ENCODE results near the gene CBFB.

The CBFB gene

DNA sequence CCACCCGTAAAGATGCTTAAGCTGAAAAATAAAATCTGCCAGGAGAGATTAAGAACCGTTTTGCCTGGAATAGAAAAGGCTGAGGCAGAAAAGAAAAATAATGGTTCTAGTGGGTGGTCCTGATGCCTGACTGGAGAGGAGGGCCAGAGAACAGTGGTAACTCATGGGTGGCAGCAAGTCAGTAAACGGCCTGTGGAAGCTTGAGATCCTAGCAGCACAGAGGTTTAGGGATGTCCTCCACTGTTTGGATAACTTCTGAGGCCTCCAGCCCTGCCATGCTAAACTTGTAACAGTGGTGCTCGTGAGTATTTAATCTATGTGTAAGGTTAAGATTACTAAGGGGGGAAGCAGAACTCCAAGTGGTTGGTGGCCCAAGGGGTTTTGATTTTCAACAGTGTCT lies 59.6 kb downstream of the CBFB start:
- no peaks in the 10 kb centered on the region for H3K36me3 ChIP-seq (ENCODE audit: control insufficient read depth, insufficient read depth, low read length)

DNA sequence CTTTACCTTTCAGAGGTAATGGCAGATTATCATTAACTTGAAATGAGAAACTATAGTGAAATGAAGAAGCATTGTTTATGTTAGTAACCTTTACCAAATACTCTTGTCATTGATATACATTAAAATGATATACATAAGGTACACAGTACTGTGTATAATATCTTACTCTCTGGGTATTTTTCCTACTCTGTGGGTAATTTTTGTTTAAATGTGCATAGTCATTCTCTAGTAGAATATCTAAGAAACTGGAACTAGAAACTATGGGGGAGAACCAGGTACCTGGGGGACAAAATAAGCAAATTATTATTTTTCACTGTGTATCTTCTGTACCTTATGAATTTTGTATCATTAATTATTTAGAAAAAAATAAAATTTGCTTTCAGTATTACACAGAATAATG lies 60.2 kb downstream of the CBFB start:
- no peaks in the 10 kb centered on the region for H3K36me3 ChIP-seq (ENCODE audit: control insufficient read depth, insufficient read depth, low read length)
- no peaks in the 10 kb centered on the region for H3K9me3 ChIP-seq (ENCODE audit: control insufficient read depth, low read length)
- H3K4me3 ChIP-seq (ENCODE audit: low read length), result no peak overlapping the region
- no peaks in the 10 kb centered on the region for H3K27me3 ChIP-seq (ENCODE audit: control insufficient read depth, insufficient read depth, low read length)
- H3K9ac ChIP-seq (ENCODE audit: low read length), result no peak overlapping the region
- no peaks in the 10 kb centered on the region for H3K4me1 ChIP-seq (ENCODE audit: control insufficient read depth, insufficient read depth, low read length)

More for the DNA sequence above, 59.6 kb downstream of the CBFB start:
- H3K9ac ChIP-seq (ENCODE audit: low read length), result no peak overlapping the region
- no peaks in the 10 kb centered on the region for H3K27me3 ChIP-seq (ENCODE audit: control insufficient read depth, insufficient read depth, low read length)
- H3K4me1 ChIP-seq (ENCODE audit: control insufficient read depth, insufficient read depth, low read length), result no peaks in the 10 kb centered on the region
- H3K4me3 ChIP-seq (ENCODE audit: low read length), result no peak overlapping the region
- H3K9me3 ChIP-seq (ENCODE audit: control insufficient read depth, low read length), result no peaks in the 10 kb centered on the region

DNA sequence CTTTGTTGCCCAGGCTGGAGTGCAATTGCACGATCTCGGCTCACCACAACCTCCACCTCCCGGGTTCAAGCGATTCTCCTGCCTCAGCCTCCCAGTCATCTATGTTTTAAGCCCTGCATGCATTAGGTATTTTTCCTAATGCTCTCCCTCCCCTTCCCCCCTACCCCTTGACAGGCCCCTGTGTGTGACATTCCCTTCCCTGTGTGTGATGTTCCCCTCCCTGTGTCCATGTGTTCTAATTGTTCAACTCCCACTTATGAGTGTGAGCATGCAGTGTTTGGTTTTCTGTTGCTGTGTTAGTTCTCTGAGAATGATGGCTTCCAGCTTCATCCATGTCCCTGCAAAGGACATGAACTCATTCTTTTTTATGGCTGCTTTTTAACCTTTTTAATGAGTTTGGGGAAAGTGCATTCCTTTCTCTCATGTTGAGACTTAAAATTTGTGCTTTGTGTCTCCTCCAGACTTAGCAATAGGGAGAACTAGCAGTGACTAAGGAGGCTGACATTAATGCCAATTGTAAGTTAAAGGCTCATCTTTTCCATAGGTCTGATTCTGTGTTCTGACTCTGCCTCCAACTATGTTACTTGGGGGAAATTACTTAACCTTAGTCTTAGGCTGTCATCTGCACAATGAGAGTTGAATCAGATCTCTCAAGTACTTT lies 63.1 kb downstream of the CBFB start:
- Histone ChIP-seq H3K9ac (ENCODE audit: low read length) (no peak overlapping the region), H3K27me3 (ENCODE audit: control insufficient read depth, insufficient read depth, low read length) (no peaks in the 10 kb centered on the region), H3K4me3 (ENCODE audit: low read length) (no peak overlapping the region), H3K4me1 (ENCODE audit: control insufficient read depth, insufficient read depth, low read length) (no peaks in the 10 kb centered on the region), H3K36me3 (ENCODE audit: control insufficient read depth, insufficient read depth, low read length) (no peaks in the 10 kb centered on the region), H3K9me3 (ENCODE audit: control insufficient read depth, low read length) (no peaks in the 10 kb centered on the region)

GRCh38 chr16:67093098-67093726 lies 64.3 kb downstream of the CBFB start:
- Histone ChIP-seq H3K4me3 (ENCODE audit: low read length) (no peak overlapping the region), H3K9me3 (ENCODE audit: control insufficient read depth, low read length) (no peaks in the 10 kb centered on the region), H3K9ac (ENCODE audit: low read length) (no peak overlapping the region)

DNA sequence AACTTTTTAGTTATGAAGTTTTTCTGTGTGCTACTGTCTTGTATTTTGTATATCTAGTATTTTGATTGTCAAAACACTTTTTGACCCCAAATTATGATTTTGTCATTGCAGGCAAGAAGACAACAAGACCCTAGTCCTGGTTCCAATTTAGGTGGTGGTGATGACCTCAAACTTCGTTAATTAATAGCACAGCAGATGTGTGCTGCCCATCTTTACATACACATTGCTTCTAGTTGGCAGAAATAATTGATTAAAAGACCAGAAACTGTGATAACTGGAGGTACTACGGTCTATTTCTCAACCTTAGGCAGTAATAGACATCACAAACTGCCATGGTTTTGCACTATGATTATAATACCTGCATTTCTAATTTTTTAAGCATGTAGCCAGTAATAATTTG lies 69.7 kb downstream of the CBFB start:
- Histone ChIP-seq H3K4me3 (ENCODE audit: low read length) (no peak overlapping the region), H3K36me3 (ENCODE audit: control insufficient read depth, insufficient read depth, low read length) (no peaks in the 10 kb centered on the region), H3K27me3 (ENCODE audit: control insufficient read depth, insufficient read depth, low read length) (no peaks in the 10 kb centered on the region), H3K4me1 (ENCODE audit: control insufficient read depth, insufficient read depth, low read length) (no peaks in the 10 kb centered on the region), H3K9ac (ENCODE audit: low read length) (no peak overlapping the region), H3K9me3 (ENCODE audit: control insufficient read depth, low read length) (no peaks in the 10 kb centered on the region)

More at GRCh38 chr16:67093098-67093726, 64.3 kb downstream of the CBFB start:
- Histone ChIP-seq H3K4me1 (ENCODE audit: control insufficient read depth, insufficient read depth, low read length) (no peaks in the 10 kb centered on the region), H3K27me3 (ENCODE audit: control insufficient read depth, insufficient read depth, low read length) (no peaks in the 10 kb centered on the region), H3K36me3 (ENCODE audit: control insufficient read depth, insufficient read depth, low read length) (no peaks in the 10 kb centered on the region)

- Histone ChIP-seq H3K36me3 (ENCODE audit: control insufficient read depth, insufficient read depth, low read length) (no peaks in the 10 kb centered on the region), H3K9ac (ENCODE audit: low read length) (no peak overlapping the region)
Measured at GRCh38 chr16:67100569-67101310, 71.8 kb downstream of the CBFB start.

GRCh38 chr16:67101311-67102082 lies 72.5 kb downstream of the CBFB start:
- Histone ChIP-seq H3K36me3 (ENCODE audit: control insufficient read depth, insufficient read depth, low read length) (no peaks in the 10 kb centered on the region), H3K27me3 (ENCODE audit: control insufficient read depth, insufficient read depth, low read length) (no peaks in the 10 kb centered on the region), H3K9me3 (ENCODE audit: control insufficient read depth, low read length) (no peaks in the 10 kb centered on the region), H3K4me3 (ENCODE audit: low read length) (no peak overlapping the region), H3K4me1 (ENCODE audit: control insufficient read depth, insufficient read depth, low read length) (peaks cover 6% of the 10 kb centered on the region), H3K9ac (ENCODE audit: low read length) (no peak overlapping the region)

More at GRCh38 chr16:67100569-67101310, 71.8 kb downstream of the CBFB start:
- no peaks in the 10 kb centered on the region for H3K9me3 ChIP-seq (ENCODE audit: control insufficient read depth, low read length)
- H3K27me3 ChIP-seq (ENCODE audit: control insufficient read depth, insufficient read depth, low read length), result no peaks in the 10 kb centered on the region
- H3K4me1 ChIP-seq (ENCODE audit: control insufficient read depth, insufficient read depth, low read length), result peaks cover 6% of the 10 kb centered on the region
- H3K4me3 ChIP-seq (ENCODE audit: low read length), result no peak overlapping the region

- no peak overlapping the region for H3K9ac ChIP-seq (ENCODE audit: low read length)
- H3K4me3 ChIP-seq (ENCODE audit: low read length), result no peak overlapping the region
- H3K36me3 ChIP-seq (ENCODE audit: control insufficient read depth, insufficient read depth, low read length), result no peaks in the 10 kb centered on the region
- H3K4me1 ChIP-seq (ENCODE audit: control insufficient read depth, insufficient read depth, low read length), result peaks cover 9% of the 10 kb centered on the region
- H3K9me3 ChIP-seq (ENCODE audit: control insufficient read depth, low read length), result no peaks in the 10 kb centered on the region
- H3K27me3 ChIP-seq (ENCODE audit: control insufficient read depth, insufficient read depth, low read length), result no peaks in the 10 kb centered on the region
Measured at GRCh38 chr16:67104061-67104460, 75.1 kb downstream of the CBFB start.

DNA sequence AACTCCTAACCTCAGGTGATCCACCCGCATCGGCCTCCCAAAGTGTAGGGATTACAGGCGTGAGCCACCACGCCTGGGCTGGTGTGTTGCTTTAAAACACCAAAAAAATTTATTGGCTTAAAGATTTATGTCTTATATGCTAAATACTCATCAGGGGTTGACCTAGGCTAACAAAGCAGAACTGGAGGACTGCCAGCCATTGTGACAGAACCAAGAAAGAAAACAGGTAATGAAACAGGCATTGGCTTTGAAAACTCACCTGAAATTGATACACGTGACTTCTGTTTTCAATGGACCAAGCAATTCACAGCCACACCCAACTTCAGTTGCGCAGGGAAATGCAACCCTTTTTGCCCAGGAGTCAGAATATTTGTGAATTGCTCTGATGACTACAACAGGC lies 75.9 kb downstream of the CBFB start:
- Histone ChIP-seq H3K4me3 (ENCODE audit: low read length) (no peak overlapping the region), H3K9me3 (ENCODE audit: control insufficient read depth, low read length) (no peaks in the 10 kb centered on the region), H3K9ac (ENCODE audit: low read length) (no peak overlapping the region), H3K27me3 (ENCODE audit: control insufficient read depth, insufficient read depth, low read length) (no peaks in the 10 kb centered on the region), H3K36me3 (ENCODE audit: control insufficient read depth, insufficient read depth, low read length) (no peaks in the 10 kb centered on the region), H3K4me1 (ENCODE audit: control insufficient read depth, insufficient read depth, low read length) (peaks cover 13% of the 10 kb centered on the region)

- no peak overlapping the region for H3K9ac ChIP-seq (ENCODE audit: low read length)
- no peak overlapping the region for H3K4me3 ChIP-seq (ENCODE audit: low read length)
- H3K36me3 ChIP-seq (ENCODE audit: control insufficient read depth, insufficient read depth, low read length), result no peaks in the 10 kb centered on the region
- H3K9me3 ChIP-seq (ENCODE audit: control insufficient read depth, low read length), result no peaks in the 10 kb centered on the region
- H3K27me3 ChIP-seq (ENCODE audit: control insufficient read depth, insufficient read depth, low read length), result no peaks in the 10 kb centered on the region
- H3K4me1 ChIP-seq (ENCODE audit: control insufficient read depth, insufficient read depth, low read length), result peaks cover 13% of the 10 kb centered on the region
Measured at GRCh38 chr16:67105246-67105645, 76.3 kb downstream of the CBFB start.

- H3K27me3 ChIP-seq (ENCODE audit: control insufficient read depth, insufficient read depth, low read length), result no peaks in the 10 kb centered on the region
- no peaks in the 10 kb centered on the region for H3K9me3 ChIP-seq (ENCODE audit: control insufficient read depth, low read length)
- no peak overlapping the region for H3K9ac ChIP-seq (ENCODE audit: low read length)
- H3K36me3 ChIP-seq (ENCODE audit: control insufficient read depth, insufficient read depth, low read length), result no peaks in the 10 kb centered on the region
- peaks cover 18% of the 10 kb centered on the region for H3K4me1 ChIP-seq (ENCODE audit: control insufficient read depth, insufficient read depth, low read length)
- H3K4me3 ChIP-seq (ENCODE audit: low read length), result no peak overlapping the region
Measured at GRCh38 chr16:67105881-67106280, 76.9 kb downstream of the CBFB start.

- Histone ChIP-seq H3K9me3 (ENCODE audit: control insufficient read depth, low read length) (no peaks in the 10 kb centered on the region), H3K27me3 (ENCODE audit: control insufficient read depth, insufficient read depth, low read length) (no peaks in the 10 kb centered on the region), H3K4me3 (ENCODE audit: low read length) (no peak overlapping the region), H3K9ac (ENCODE audit: low read length) (no peak overlapping the region), H3K36me3 (ENCODE audit: control insufficient read depth, insufficient read depth, low read length) (no peaks in the 10 kb centered on the region), H3K4me1 (ENCODE audit: control insufficient read depth, insufficient read depth, low read length) (peaks cover 35% of the 10 kb centered on the region)
Measured at GRCh38 chr16:67108489-67108888, 79.5 kb downstream of the CBFB start.
